Cerebellar cortex (tissue), 1 donor: ENCODE data around the gene CNOT6.

ENCODE experiments used
- DNase-seq: peaks from one replicate; pipeline ENCODE4 v3.0.0-alpha.2; 2015; ENCODE audit warnings: low spot score

Gene CNOT6

DNA sequence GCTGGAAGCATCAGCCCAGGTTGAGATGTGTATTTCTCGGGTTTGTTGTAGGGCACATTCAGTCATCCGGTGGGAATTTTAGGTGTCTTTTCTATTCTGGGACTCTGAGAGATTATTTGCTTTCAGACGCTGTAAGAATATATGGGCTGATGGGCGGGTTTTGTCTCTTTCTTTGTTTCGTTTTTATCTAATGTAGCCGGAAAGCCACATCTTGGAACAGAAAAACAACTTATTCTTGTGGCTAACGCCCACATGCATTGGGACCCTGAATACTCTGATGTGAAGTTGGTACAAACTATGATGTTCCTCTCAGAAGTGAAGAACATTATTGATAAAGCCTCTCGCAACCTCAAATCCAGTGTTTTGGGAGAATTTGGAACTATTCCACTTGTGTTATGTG is 74.7 kb downstream of the CNOT6 start:
- DNase-seq, result no peak

DNA sequence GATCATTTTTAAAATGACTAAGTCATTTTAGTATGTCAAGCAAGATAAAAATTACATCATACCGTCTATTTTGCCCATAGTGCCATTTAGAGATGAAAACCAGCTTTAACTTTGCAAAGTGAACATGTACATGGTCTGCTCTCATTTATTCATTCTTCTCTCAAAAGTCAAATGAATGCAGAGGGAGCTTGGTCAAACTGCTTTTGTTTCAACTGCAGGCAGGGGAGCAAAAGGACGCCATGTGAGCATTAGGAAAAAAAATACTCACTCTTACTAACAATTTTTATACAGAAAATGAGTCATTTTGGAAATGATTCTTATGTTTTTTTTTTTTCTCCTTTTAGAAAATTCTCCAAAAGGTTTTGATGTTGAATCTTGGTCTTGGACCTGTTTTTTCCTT is 81.4 kb downstream of the CNOT6 start:
- DNase-seq, result no peak

DNA sequence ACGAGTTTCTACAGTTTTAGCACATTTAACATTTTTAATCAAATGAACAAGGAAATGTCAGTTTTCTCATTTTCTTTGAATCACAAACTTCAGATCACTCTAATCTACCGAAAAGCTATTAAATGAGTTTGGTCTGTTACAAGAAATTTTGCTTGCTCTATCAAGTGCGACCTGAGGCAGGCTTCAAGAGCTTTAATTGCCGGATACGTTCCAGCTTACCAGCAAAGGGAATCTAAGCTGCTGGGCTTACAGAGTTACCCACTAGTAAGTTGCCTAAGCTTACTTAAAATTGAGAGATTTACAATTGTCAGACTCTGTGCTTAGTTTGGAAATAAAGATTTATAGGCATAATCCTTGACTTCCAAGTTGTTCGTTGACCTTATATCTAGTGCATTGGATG is 86.5 kb downstream of the CNOT6 start:
- DNase-seq, result no peak

DNA sequence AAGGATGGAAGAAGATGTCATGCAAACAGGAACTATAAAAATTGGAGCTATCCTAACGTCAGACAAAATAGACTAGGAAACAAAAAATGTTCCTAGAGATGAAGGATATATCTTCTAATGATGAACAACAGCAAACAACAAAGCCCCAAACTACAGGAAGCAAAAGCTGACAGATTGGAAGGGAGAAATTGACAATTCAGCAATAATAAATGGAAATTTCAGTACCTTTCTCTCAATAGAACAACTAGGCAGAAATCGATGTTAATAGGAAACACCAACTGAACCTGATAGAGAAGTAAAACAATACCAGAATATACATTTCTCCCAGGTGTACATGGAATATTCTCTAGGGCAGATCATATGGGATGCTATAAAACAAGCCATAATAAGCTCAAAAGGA is 89.6 kb downstream of the CNOT6 start:
- no peak for DNase-seq

DNA sequence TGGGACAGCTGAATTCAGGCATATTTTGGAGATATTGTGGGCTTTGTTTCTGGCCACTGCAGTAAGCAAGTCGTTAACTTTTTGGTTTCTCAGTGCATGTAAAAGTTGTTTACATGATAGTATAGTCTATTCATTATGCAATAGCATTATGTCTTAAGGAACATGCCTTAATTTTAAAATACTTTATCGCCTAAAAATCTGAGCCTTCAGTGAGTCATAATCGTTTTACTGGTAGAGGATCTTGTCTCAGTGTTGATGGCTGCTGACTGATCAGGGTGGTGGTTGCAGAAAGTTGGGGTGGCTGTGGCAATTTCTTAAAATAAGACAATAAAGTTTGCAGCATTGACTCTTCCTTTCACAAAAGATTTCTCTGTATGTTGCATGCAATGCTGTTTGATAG is 92.0 kb downstream of the CNOT6 start:
- DNase-seq, result no peak

DNA sequence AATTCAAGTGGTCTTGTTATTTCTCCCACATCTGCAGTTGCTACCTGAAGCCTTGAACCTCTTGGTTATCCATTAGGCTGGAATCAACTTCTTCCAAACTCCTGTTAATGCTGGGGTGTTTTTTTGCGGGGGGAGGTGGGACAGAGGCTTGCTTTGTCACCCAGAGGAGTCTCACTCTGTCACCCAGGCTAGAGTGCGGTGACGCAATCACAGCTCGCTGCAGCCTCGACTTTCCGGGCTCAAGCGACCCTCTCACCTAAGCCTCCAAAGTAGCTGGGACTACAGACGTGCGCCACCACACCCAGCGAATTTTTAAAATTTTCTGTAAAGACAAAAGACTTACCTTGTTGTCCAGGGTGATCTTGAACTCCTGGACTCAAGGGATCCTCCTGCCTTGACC is 92.7 kb downstream of the CNOT6 start:
- no peak for DNase-seq

DNA sequence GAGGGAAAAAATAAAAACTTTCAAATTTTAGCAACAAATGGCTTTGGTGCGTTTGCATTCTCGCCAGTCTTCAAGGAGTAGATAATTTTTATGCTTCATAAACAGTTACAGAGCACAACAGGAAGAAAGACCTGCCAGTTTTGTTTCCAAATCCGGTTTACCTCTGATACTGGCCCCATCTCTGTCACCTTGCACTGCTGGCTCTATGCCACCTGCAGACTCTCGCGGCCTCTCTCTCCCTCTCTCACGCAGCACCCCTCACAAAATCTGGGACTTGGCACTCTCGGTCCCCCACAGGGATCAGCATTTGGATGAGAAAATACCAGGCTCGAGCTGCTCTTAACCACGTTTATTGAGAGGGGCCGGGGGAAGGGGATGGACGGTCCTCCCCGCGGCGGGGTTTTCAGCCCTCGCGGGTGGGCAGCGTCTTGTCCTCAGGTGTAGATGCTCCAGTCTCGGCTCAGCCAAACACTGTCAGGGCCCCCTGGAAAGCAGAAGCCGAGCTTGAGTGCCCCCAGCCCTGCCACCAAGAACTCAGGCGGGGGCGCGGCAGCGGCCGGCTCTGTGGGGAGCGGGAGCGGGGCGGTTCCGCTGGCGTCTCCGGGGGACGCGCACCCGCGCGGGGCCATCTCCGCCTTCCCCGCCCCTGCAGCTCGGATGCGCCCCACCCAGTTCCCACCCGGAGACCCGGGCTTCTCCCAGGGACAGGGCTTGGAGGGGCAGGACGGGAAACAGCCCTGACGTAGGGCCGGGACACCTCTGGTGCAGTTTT is 95.8 kb downstream of the CNOT6 start:
- DNase-seq, result no peak

DNA sequence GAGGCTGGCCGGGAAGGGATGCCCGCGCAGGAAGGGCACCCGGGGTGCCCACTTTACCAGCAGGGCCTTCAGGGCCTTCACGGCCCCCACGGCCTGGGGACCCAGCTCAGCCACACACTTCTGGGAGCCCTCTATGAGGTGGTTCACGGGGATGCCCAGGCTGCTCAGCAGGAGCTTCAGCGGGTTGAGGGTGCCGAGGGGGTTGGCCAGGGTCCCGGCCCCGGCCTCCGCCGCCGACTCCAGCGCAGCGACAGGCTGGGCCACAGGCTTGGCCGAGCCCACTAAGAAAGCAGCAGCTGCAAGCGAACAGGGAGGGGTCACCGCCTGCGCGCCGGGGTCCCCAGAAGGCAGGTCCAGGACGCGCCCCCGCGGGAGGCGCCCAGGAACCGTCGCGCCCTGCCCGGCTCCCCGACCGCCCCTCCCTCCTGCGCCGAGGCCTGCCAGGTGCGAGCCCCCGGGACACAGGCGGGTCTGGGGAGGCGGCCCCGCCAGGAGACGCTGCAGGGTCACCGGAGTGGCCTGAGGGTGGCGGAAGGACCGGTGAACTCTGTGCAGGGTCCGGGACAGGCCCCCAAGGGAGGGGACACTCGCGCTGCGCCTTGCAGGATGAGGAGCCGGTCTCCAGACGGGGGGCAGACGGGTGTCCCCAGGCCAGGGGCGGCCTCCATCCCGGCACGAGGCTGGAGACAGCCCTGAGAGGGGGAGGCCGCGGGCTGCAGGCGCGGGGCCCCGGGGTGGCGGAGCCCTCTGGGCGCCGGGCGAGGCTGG is 96.5 kb downstream of the CNOT6 start:
- no peak for DNase-seq

DNA sequence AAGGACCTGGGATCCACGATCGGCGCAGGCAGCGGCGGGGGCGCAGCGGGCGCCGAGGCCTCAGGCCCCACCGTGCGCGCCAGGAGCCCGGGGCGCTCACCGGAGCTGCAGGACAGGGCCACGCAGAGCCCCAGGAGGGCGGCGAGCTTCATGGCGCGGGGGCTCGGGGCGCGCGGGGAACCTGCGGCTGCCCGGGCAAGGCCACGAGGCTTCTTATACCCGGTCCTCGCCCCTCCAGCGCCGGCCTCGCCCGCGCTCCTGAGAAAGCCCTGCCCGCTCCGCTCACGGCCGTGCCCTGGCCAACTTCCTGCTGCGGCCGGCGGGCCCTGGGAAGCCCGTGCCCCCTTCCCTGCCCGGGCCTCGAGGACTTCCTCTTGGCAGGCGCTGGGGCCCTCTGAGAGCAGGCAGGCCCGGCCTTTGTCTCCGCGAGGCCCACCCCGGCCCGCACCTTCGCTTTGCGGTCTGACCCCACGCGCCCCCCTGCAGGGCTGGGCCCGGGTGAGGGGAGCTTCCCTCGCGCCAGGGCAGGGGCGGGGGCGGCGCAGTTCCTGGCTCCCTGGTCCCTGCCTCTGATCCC is 97.2 kb downstream of the CNOT6 start, which contains the start of gene SCGB3A1:
Gene SCGB3A1 (minus strand): TSS at position 189 of the 577 bp plus-strand sequence. CDS start 37 bp downstream, at position 152.
- no peak for DNase-seq

DNA sequence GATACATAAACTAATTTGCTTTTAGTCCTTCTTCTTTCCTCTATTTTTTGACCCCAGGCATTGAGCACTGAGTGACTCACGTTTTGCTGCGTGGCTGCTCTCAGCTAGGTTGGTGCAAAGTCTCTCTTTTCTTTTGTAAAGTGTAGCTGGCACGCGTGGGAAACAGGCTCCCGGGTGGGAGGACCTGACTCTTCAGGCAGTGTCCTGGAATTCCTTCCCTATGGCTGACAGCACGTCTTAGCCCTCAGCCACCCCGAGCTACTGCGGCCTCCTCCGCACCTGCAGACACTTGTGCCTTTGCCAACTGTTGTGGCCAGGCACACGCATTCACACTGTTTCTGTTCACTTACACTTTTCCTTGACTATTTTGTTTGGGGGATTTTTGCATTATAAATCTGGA is 98.0 kb downstream of the CNOT6 start:
- no peak for DNase-seq

DNA sequence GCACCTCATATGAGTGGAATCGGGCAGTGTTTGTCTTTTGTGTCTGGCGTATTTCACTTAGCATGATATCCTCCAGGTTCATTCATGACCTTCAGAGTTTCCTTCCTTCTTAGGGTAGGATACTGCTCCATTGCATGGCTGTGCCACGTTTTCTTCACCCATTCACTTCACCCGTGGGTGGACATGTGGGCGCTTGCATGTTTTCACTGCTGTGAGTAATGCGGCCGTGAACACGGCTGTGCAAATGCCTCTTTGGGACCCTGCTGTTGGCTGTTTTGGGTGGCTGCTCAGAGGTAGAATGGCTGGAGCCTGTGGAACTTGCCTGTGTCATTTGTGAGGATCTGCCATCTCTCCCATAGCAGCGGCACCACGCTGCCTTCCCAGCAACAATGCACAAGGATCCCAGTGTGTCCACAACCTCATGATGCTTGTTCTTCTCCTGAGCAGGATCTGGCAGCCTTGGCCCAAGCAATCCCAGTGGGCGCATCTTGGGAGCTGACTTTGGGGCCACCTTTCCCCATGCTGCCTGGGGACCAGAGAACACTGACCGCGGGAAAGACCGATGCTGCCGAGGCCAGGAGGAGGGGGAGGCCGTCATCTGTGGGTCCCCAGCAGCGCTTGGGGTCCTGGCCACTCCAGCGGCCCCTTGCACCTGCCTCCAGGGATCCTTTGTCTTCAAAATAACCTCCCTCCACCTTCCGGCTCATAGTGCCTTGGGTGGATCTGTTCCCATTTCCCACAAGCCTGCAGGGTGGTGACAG is 99.4 kb downstream of the CNOT6 start:
- no peak for DNase-seq

DNA sequence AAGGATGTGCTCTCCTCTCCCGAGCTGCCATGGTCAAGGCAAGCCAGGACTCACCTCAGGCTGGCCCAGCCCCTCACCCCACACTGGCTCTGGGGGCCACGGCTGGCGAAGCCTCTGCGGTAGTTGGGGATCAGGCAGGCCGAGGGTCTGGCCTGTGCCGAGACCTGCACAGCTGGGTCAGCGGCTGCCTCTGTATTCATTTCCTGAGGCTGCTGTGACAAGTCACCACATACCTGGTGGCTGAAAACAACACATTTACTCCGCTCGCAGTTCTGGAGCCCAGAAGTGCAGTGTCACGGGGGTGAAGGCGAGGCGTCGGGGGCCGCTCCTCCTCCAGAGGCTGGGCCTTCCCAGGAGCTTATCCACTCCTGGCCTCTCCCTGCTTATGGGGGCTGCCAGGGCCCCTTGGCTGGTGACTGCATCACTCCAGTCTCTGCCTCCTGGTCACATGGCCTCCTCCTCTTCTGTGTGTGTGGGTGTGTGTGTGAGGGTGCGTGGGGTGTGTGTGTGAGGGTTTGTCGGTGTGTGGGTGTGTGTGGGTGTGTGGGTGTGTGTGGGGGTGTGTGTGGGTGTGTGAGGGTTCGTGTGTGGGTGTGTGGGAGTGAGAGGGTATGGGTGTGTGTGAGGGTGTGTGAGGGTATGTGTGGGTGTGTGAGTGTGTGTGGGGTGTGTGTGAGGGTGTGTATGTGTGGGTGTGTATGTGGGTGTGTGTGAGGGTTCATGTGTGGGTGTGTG is 100.3 kb downstream of the CNOT6 start:
- DNase-seq, result no peak

DNA sequence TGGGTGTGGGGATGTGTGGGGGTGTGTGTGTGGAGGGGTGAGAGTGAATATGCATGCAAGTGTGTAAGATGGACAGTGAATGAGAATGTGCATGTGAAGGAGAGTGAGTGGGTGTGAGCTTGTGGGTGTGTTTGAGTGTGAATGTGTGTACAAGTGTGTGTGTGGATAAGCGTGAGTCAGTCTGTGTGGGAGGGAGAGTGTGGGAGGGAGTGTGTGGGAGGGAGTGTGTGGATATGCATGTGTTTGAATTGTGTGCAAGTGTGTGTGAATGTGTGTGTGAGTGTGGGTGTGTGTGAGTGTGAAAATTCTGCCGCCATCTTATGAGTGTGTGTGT is 100.8 kb downstream of the CNOT6 start:
- no peak for DNase-seq

DNA sequence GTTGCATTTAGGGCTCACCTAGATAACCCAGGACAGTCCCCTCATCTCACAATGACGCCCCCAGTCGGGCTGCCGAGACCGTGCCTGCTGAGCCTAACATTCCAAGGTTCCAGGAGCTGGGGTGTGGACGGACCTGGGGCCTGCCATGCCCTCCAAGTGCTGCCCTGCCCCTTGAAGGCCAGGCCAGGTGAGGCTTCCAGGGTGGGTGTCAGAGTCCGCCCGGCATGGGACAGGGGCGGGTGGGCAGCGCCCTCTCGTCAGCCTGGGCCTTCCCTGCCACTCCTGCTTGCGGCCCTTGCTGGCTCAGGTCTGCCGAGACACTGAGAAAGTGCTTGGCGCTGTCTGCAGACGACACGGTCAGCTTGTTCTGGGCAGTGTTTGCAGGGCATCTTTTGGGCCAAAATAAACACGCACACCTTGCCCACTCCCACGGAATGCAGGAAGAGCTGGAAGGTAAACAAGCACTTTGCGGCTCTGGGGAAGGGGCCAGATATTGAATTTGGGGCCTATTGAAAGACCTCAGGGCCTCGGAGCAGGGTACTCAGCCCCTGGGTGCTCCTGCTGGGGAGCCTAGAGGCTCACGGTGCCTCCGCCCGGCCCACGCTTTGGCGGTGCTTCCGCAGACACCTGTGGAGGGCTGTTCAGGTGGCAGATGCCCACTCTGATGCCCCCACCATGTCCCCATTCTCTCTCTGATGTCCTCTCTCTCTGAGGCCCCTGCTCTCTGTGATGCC is 101.4 kb downstream of the CNOT6 start:
- DNase-seq, result no peak

DNA sequence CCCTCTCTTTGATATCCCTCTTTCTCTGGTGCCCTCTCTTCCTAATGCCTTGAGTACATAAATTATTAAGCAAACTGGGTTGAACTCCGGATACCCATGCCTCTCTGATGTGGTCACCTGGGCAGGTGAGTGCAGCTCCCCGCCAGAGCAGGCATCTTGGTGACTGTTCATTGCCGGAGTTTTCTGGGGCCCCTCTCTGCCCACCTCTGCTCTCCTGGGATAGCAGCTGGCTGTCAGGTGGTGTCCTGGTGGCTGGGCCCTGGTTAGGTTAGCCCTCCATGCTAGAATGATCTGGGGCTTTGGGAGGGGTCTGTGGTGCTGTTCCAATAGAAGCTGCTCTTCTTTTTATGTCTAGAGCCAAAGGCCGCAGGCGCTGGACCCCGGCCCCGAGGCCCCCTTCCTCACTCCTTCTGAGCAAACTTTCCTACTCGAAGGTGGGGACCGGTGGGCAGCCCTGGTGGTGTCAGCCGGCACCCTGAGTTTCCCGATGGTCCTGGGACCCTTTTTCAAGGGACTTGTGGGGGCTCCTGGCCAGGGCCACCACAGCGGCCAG is 102.0 kb downstream of the CNOT6 start:
- DNase-seq, result no peak

DNA sequence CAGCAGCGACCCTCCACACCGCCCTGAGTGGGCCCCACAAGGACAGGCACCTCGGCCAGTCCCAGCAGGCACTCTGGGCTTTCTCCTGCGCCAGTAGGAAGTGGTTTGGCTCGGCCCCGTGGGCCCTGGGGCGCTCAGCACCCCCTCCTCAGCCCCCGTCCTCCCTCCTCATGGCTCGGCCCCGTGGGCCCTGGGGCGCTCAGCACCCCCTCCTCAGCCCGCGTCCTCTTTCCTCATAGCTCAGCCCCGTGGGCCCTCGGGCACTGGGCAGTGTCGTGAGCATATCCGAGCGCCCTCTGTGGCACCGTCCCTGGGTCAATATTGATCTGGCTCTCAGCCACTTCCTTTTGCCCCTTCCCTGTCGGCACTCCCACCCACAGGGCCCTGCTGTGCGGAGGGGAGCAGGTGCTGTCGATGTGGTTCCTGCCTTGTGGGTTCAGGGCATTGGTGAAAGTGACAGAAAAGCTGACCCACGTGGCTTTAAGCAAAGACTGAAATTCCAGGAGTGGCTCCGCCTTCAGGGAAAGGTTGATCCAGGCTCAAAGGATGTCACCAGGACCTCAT is 102.6 kb downstream of the CNOT6 start:
- DNase-seq, result no peak

DNA sequence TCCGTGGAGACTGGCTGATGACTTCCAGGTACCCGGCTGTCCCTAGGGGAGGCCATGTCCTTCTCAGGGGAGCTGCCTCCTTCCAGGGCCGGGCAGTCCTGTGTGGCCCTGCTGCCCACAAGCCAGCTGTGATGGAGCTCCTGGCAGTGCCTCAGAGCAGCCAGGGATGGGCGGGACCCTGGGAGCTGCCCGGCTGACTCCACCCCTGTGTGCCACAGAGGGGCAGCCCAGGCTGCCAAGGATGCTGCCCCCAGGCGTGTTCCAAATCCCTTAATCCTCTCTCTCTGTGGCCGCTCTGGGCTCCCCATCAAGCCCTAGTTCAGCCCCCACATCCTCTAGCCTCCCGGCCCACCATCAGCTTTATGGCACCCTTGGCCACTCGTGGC is 104.1 kb downstream of the CNOT6 start:
- no peak for DNase-seq

DNA sequence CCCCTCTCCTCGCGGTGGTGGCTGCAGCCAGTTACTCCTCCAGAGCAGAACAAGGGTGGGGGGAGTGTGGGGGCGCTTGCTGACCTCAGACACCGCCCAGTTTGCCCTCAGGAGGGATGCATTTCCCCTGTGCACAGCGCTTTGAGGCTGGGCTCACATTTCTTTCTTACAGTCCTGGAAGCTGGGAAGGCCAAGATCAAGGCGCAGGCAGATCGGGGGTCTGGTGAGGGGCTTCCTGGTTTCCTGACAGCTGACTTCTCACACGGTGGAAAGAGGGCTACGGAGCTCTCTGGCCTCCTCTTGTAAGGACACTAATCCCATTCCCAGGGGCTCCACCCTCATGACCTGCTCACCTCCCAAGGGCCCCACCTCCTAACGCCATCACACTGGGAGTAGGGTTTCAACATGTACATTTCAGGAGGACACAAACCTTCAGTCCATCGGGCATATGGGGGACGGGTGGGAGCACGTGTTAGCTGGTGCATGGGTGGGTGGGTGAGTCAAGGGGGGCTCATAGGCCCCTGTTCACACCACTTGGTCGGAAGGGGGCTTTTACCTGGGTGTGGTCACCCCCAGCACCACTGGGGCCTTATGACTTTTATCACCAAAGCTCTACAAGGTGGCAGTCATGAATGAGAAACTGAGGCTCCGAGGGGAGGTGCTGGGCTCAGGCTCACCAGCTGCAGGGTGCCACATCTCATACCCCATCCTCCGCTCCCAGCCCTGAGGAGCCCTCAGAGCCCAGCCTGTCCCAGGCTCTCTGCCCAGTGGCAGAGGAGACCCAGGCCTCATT is 104.8 kb downstream of the CNOT6 start:
- no peak for DNase-seq

DNA sequence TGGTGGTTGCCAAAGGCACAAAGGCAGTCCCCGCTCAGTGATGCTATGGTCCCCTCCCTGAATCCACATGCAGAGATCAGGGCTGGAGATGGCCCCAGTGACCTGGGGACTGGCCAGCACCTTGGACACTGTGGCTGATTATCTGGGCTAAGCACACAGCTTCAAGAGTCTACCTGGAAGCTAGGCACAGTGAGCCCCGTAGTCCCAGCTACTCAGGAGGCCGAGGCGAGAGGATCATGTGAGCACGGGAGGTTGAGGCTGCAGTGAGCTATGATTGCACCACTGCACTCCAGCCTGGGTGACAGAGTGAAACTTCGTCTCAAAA is 105.4 kb downstream of the CNOT6 start:
- DNase-seq, result no peak
